ENCODE measurements around the gene MAN1A1. TPM values are rescaled to one million over a fixed set of nuclear protein-coding genes. Genes with fewer than 3 reads are reported as not detected.

The MAN1A1 gene
- total RNA-seq, 1 experiment from 2014 or later = 0.06 TPM

DNA sequence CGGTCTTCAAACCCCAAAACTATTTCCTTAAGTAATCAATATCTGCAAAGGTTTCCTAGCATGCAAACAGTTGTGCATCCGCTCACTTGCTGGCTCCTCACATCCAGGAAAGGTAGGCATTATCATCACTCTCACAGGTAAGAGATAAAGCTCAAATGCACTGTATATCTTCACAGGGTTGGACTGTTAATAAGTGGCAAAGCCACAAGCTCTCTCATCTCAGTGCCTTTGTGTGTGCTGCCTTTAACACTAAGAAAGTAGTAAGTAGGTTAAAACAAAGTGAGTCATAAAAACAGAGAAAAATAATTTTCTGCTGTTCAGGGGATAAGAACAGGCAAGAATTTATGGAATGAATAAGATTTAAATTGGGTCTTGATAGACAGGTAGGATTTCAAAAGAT is 21.3 kb downstream of the MAN1A1 start:
- Histone ChIP-seq H3K27me3 (replicated peaks; ENCODE audit: insufficient read depth, low read depth, low read length, poor library complexity) (no peaks in the 10 kb centered on the region), H3K9me3 (ENCODE audit: low read depth, low read length, poor library complexity, severe bottlenecking) (no peaks in the 10 kb centered on the region), H3K36me3 (ENCODE audit: insufficient read depth, low read length, poor library complexity, severe bottlenecking) (no peaks in the 10 kb centered on the region), H3K4me1 (ENCODE audit: insufficient read depth, low read length, poor library complexity, severe bottlenecking) (no peaks in the 10 kb centered on the region), H3K27ac (ENCODE audit: low read depth, low read length, poor library complexity, severe bottlenecking) (no peak overlapping the region), H3K4me3 (ENCODE audit: low read depth, low read length, poor library complexity, severe bottlenecking) (no peak overlapping the region)
- intact Hi-C loops (cut with micrococcal nuclease; ENCODE audit: unreplicated experiment) = no loop called here
- POLR2A ChIA-PET (ENCODE audit: low non-redundant PET) = no interaction called here
- TF ChIP-seq CTCF (conservative IDR thresholded peaks at IDR 0.05; ENCODE audit: low read depth, low read length) (no peak), EZH2 (IDR thresholded peaks at IDR 0.05; ENCODE audit: borderline replicate concordance, low read depth, low read length, poor library complexity, severe bottlenecking) (no peak)
- CTCF ChIA-PET = no interaction called here
- BruUV-seq (replicated peaks) = no TSS peak
- DNase-seq (ENCODE audit: low spot score) = no peak

GRCh38 chr6:119327810-119328209 is 21.8 kb downstream of the MAN1A1 start:
- TF ChIP-seq EZH2 (IDR thresholded peaks at IDR 0.05; ENCODE audit: borderline replicate concordance, low read depth, low read length, poor library complexity, severe bottlenecking) (no peak), CTCF (conservative IDR thresholded peaks at IDR 0.05; ENCODE audit: low read depth, low read length) (no peak)
- POLR2A ChIA-PET (ENCODE audit: low non-redundant PET) = no interaction called here
- no peaks in the 10 kb centered on the region for H3K36me3 ChIP-seq (ENCODE audit: insufficient read depth, low read length, poor library complexity, severe bottlenecking)
- no TSS peak for BruUV-seq (replicated peaks)
- intact Hi-C loops (cut with micrococcal nuclease; ENCODE audit: unreplicated experiment) = no loop called here
- H3K4me3 ChIP-seq (ENCODE audit: low read depth, low read length, poor library complexity, severe bottlenecking) = no peak overlapping the region
- H3K4me1 ChIP-seq (ENCODE audit: insufficient read depth, low read length, poor library complexity, severe bottlenecking) = no peaks in the 10 kb centered on the region
- CTCF ChIA-PET = no interaction called here
- no peak for DNase-seq (ENCODE audit: low spot score)
- H3K27me3 ChIP-seq (replicated peaks; ENCODE audit: insufficient read depth, low read depth, low read length, poor library complexity) = no peaks in the 10 kb centered on the region
- no peaks in the 10 kb centered on the region for H3K9me3 ChIP-seq (ENCODE audit: low read depth, low read length, poor library complexity, severe bottlenecking)
- no peak overlapping the region for H3K27ac ChIP-seq (ENCODE audit: low read depth, low read length, poor library complexity, severe bottlenecking)

- H3K9me3 ChIP-seq (ENCODE audit: low read depth, low read length, poor library complexity, severe bottlenecking) = no peaks in the 10 kb centered on the region
- H3K4me3 ChIP-seq (ENCODE audit: low read depth, low read length, poor library complexity, severe bottlenecking) = no peak overlapping the region
- POLR2A ChIA-PET (ENCODE audit: low non-redundant PET) = no interaction called here
- no peaks in the 10 kb centered on the region for H3K27me3 ChIP-seq (replicated peaks; ENCODE audit: insufficient read depth, low read depth, low read length, poor library complexity)
- no peaks in the 10 kb centered on the region for H3K36me3 ChIP-seq (ENCODE audit: insufficient read depth, low read length, poor library complexity, severe bottlenecking)
- TF ChIP-seq CTCF (conservative IDR thresholded peaks at IDR 0.05; ENCODE audit: low read depth, low read length) (no peak), EZH2 (IDR thresholded peaks at IDR 0.05; ENCODE audit: borderline replicate concordance, low read depth, low read length, poor library complexity, severe bottlenecking) (no peak)
- CTCF ChIA-PET = no interaction called here
- no TSS peak for BruUV-seq (replicated peaks)
- intact Hi-C loops (cut with micrococcal nuclease; ENCODE audit: unreplicated experiment) = no loop called here
- H3K27ac ChIP-seq (ENCODE audit: low read depth, low read length, poor library complexity, severe bottlenecking) = no peak overlapping the region
- H3K4me1 ChIP-seq (ENCODE audit: insufficient read depth, low read length, poor library complexity, severe bottlenecking) = no peaks in the 10 kb centered on the region
- DNase-seq (ENCODE audit: low spot score) = no peak
Measured at GRCh38 chr6:119326291-119327005, 23.1 kb downstream of the MAN1A1 start.

Data from A673 (cell line).